ENCODE measurements around the gene ATP11A.
"Not testable (repeated sequence)": the region's sequence is repeated elsewhere in the genome, so short reads cannot be mapped to it uniquely, and the experiment has no call there.

Gene ATP11A

DNA sequence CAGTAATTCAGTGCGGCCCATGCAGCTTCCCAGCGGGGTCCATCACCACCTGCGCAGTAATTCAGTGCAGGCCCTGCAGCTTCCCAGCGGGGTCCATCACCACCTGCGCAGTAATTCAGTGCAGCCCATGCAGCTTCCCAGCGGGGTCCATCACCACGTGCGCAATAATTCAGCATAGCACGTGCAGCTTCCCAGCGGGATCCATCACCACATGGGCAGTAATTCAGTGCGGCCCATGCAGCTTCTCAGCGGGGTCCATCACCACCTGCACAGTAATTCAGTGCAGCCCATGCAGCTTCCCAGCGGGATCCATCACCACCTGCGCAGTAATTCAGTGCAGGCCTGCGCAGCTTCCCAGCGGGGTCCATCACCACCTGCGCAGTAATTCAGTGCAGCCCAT, 173.5 kb downstream of the ATP11A start:
- not testable (repeated sequence) for DNase-seq (ENCODE audit: low spot score)

- not testable (repeated sequence) for DNase-seq (ENCODE audit: low spot score)
Measured at GRCh38 chr13:112865478-112865877, 175.6 kb downstream of the ATP11A start.

DNA sequence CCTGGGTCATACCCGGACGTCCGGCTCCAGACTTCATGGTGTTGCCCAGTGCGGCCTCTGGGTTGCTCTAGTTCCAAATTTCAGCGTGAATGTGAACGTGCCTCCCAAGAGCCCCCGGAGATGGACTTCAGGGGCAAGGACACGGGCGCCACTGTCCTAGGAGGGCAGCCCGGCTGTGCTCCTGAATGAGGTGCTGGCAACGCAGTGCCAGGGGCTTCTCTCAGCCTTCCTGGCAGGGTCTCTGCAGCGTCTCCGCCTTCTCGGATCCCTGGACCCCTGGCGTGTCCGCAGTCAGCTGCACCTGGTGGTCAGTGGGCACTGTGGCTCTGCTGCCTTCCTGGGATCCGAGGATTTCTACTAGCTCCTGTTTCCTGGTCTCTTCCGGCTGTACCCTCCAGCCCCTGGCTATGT, 177.5 kb downstream of the ATP11A start:
- no peak for DNase-seq (ENCODE audit: low spot score)

DNA sequence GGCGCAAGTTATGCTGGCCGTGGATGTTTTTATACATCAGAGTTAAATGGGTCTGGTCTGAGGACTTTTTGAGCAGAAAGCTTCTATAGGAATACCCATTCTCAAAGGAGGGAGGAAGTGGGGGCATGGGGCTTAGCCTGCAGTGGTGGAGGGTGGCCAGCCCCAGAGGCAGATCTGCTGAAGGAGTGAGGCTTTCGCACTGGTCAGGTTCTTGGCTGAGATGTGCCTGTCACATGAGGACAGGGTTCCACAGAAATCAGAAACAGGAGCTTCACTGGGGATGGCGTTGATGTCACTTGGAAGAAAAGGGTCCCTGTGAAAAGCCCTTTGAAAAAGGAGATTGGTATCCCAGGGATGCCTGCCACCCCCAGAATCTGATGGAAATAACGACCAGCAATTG, 178.5 kb downstream of the ATP11A start:
- no peak for DNase-seq (ENCODE audit: low spot score)

GRCh38 chr13:112869202-112870050, 179.6 kb downstream of the ATP11A start:
- DNase-seq (ENCODE audit: low spot score), result no peak

GRCh38 chr13:112870051-112870331, 180.2 kb downstream of the ATP11A start:
- DNase-seq (ENCODE audit: low spot score), result no peak

DNA sequence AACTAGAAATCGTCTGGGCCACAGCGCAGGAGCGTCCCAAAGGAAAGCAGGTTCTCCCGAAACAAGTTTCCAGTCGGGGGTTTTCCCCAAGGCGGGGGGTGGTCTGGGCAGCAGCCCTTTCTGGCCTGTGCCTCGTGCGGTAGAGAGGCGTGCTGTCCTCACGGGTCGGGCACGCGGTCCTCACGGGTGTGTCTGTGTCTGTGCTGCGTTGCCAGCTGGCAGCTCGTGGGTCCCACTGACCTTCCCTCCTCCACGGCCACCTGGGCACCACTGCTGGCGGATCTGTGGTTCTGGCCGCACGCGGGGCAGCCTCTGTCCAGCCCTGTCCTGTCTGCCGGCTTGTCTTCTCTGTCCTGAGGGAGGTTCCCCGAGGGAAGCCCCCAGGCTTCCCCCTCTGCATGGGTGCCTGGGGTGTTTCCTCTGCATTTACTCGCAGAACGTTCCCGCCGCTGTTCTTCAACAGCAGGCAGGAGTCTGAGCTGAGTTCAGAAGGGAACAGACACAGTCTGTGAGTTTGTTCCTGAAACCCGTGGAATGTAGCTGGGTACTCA, 181.0 kb downstream of the ATP11A start:
- no peak for DNase-seq (ENCODE audit: low spot score)

DNA sequence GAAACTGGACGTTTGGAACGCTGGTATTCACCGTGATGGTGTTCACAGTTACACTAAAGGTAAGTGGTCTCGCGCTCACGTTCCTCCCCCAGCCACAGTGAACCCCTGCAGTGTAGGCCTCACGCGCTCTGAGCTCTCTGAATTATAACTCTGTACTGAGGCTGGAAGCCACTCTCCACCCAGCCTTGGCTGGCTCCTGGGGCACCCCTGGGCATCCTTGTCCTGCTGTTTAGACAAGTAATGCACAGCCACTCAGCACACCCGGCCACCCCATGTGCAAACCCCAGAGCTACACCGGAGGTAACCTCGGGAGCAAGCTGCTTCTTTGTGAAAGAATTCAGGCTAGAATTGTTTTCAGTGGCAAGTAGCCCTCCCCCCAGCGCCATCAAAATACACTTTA, 181.9 kb downstream of the ATP11A start:
- DNase-seq (ENCODE audit: low spot score), result no peak

- DNase-seq (ENCODE audit: low spot score), result not testable (repeated sequence)
Measured at GRCh38 chr13:112872657-112873631, 183.1 kb downstream of the ATP11A start.

DNA sequence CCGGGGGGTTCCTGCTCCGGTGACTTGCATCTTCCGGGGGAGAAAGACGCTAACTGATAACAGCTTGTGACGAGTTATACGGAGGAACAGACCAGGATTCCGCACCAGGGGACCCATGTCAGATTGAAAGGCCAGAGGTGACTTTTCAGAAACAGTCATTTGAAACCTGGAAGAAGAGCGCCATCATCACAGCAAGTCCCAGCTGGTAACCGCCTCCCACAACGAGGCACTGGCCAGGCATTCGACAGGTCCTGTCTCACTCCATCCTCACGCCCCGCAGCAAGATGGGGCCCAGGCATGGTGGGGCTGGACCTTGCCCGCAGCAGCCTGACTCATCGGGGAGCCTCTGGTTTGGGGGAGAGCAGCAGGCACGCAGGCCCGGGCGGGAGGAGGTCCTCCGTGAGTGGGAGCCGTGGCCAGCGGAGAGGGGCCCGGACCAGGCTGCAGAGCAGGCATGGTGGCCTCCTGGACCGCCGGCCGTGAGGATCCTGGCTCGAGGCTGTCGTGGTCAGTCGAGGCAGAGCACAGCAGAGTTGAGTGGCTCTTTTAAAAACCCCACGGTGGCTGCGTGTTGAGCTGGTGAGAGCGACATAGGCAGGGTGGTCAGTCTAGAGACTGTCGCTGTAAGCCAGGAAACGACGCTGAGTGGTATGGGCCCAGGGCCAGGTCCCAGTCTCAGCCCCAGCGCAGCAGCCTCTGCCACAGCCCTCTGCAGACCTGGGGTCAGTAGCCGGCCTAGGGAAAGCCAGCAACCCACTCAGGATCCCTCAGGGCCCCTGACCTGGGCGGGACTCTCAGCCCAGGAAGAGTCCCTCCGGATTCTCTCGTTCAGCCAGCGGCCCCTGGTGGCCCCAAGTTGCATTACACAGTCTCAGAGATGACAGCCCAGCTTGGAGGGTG, 184.3 kb downstream of the ATP11A start:
- DNase-seq (ENCODE audit: low spot score), result peak; percentile 62

DNA sequence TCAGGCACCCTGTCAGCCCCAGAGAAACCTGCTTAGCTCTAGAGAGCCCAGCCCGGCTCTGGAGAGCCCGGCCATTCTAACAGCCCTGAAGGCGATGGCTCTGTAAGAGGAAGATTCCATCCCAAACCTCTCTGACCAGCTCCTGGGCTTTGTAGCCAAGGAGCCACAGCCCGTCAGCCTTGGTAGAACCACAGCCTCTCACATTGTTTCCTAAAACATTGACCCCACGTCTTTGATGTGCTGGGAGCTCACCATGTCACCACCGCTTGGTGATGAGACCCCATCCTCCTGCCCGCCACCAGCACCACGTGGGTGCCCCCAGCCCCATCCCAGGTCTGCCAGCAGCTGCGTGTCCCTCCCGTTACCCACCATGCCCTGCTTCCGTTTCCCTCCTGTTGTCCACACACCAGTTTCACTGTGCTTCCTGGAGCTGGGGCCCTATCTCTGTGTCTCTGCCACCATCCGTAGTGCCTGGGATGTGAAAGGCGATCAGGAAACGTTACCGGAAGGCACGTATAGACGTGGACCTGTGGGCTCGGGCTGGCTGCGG, 185.0 kb downstream of the ATP11A start:
- no peak for DNase-seq (ENCODE audit: low spot score)

GRCh38 chr13:112875627-112876026, 185.8 kb downstream of the ATP11A start:
- DNase-seq (ENCODE audit: low spot score), result no peak

DNA sequence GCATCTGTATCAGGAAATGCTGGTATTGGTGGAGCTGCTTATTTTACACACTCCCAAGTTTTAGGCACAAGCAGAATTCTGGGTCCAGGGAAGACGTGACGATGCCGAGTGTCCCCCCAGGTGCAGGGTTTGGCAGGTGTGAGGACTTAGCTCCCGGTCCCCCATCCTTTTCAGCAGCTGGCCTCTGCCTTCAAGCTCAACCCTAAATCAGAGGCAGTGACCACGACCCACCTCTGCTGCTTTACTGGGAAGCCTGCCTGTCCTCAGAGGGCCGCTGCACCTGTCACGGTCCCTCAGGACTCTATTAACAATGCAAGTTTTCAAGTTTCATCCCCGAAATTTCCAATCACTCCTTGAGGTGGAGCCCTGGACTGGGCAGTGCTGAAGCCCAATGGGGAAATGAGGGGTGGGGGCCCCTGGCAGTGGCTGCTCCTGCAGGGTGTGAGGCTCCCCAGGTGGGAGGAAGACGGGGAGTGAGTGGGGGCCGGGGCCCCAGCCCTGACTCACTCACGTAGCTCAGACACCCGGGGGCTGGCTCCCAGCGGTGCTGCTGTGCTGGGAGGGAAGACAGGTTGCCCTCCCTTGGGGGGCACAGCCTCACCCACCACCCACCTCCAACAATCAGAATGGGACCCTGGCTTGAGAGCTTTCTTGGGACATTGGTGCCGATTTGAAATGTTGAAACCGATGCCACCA, 186.6 kb downstream of the ATP11A start:
- no peak for DNase-seq (ENCODE audit: low spot score)

DNA sequence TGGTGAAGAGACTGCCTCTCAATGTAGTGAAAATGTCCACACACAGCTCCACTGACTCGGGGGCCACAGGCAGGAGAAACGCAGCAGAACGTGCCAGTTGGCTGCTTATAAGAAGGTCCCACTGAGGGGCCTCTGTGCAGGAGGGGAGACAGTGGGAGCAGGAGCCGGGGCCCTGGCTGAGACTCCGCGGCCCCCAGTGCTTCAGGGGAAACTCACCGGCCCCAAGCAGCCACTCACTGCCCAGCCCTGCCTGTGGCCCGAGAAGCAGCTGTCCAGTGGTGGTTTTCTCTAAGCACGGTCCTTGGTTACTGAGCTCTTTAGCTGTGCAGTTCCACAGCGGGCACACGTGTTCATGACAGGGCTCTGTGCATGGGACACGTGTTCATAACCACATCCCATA, 187.2 kb downstream of the ATP11A start:
- DNase-seq (ENCODE audit: low spot score), result no peak

- no peak for DNase-seq (ENCODE audit: low spot score)
Measured at GRCh38 chr13:112877539-112877938, 187.7 kb downstream of the ATP11A start.

DNA sequence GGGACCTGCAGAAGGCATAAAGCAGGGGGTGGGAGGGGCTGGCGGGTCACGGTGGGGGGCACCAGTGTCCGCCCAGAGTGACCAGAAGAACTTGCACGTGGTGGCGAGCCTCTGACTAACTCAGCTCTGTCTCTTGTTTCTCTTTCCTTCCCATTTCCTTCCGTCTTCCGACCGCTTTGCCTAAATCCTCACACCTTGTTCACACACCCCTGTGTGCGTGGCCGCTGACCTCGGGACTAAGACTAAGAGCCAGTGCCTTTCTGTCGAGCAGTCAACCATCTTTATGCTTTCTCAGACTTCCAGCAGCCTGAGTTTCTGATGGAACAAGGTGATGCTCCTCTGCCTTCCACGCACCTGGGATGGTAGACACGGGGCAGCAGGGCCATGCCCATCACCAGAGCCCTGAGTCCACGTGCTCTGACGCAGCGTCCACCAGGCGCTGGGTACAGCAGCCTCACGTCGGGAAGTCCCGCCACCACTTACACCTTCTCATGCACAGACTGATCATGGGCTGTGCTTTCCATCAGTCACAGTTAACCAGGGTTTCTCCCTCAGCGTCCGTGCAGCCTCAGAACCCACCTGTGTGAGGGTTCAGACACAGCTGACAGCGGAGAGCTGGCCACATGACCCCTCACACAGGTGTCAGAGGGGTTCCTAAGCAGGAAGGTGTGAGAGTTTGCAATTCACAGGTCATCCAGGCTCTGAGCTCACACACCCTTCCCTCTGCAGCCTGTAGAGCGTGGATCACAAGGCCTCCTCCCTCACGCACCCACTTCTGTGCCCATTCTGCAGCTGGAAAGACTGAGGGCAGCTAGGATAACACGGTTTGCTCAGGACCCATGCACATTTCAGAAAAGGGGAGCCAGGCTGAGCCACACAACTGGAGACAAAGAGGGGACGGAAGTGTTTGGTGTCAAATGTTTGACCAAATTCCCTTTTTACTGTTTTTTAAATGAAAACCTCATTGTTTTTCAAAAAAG, 188.4 kb downstream of the ATP11A start:
- no peak for DNase-seq (ENCODE audit: low spot score)

DNA sequence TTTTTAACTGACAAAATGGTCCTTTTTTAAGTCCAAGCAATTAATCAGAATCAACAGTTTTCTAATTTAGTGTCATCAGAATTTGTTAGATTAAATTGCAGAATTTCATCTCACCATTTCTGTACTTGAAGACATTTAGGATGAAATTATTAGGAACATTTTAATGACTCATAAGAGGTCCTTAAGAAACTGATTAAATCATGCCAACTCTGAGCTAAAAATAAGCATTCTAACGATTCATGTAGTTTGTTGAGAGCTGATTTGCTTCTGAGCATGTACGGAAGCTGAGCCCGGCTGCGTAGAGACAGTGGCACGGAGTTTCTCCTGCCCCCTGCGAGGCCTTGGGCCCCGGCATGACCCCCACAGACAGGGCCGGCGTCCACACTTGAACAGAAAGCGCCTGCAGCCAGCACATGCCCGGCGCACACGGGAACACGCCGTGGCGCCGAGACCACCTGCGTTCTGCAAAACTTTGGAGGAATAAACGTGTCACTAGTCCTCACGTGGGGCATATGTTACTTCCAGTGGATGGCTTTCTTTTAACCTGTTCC, 189.5 kb downstream of the ATP11A start:
- DNase-seq (ENCODE audit: low spot score), result no peak

DNA sequence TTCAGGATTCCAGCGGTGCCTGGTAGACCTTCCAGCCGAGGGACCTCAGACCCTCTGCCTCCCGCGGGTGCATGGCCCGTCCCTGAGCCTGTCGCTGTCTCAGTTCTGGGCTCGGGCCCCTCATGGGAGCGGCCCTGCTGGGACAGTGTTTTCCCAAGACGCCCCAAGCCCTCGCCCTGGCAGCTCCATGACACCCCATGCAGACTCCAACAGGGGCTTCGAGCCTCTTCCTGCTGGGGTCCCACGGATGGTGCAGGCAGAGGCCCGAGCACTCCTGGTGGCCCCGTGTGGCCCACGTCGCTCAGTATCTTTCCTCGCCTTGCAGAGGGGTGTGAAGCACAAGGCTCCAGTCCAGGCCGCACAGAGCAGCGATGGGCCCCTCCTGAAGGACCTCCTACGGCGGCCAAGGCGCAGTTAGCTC, 190.4 kb downstream of the ATP11A start:
- no peak for DNase-seq (ENCODE audit: low spot score)

DNA sequence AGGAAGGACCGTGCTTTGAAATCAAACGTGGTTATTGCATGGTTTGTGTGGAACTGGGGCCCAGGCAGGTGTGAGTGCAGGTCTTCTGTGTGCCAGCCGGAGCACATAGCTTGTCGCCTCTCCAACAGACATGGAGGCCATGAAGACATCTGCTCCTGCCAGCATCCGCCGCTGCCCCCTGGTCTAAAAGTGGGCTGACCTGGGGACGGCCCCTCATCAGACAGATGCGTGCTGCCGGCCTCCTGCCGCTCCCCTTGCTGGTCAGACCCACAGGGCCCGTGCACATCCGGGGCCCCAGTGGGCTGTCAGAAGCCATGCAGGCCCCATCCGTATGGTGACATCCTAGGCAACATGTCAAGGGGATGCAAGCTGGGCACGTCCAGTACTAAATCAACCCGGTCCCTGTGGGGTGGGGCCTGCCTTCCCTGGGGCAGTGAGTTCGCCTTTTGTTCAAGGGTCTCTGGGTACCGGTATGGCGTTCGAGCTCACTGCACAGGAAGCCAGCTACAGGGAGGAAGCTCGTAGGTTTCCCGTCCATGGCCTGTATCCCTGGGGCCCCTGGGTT, 191.2 kb downstream of the ATP11A start:
- no peak for DNase-seq (ENCODE audit: low spot score)

Data from kidney capillary endothelial cell (primary cell).